Measurements from ENCODE around the gene AHNAK.
"Not testable (repeated sequence)": the region's sequence is repeated elsewhere in the genome, so short reads cannot be mapped to it uniquely, and the experiment has no call there.

AHNAK gene

DNA sequence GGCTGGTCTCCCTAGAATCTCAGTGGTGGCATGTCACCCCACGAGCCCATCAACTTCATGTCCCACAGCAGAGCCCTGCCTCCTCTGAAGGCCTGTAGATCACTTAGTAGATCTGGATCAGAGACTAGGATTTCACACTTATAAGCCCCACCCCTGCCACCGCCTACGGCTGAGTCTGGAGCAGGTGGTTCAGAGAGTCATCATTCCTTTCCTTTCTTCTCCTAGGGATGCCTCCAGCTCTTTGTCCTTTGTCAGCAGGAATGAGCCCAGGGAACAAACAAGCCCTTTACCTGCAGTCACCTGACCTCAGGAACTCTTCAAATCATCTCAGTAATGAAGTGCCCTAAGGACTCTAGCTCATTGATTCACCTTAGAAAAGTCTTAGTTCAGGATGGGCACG, 90.0 kb downstream of the AHNAK start:
- no peak for DNase-seq

DNA sequence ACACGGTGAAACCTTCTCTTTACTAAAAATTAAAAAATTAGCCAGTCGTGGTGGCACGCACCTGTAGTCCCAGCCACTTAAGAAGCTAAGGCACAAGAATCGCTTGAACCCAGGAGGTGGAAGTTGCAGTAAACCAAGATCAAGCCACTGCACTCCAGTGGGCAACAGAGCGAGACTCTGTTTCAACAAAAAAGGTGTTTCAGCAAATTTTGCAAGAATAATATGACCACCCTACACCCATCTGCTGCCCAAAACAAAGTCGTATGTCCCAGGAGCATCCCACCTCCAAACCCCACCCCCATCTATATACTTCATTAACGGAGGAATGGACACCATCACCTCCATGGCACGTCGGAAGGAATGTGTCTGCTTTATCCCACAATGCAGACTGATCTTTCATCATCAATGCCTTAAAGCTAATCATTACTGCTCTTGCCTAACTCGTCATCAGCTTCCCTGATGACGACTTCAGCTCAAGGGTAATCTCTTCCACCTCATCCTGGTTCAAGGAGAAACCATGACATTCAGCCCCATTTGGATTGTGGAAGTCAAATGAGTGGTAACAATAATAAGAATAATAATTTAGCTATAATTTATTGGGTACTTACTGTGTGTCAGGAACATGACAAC, 93.7 kb downstream of the AHNAK start:
- DNase-seq, result no peak

DNA sequence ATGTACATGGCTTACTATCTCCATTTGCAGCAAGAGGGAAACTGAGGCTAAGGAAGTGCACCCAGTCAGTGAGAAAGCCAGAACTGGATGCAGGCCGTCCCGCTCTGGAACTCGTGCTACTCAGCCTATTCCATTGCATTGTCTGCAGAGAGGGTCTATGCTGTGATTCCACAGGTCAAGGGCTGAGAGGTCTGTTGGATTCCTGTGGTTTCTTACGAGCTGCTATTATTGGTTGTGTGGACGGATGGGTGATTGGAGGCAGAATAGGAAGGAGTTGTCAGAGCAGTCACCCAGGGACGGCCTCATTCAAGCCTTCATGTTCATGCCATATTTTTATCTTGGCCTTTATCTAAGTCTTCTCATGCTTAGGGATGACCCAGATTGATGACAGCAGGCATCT, 94.3 kb downstream of the AHNAK start:
- no peak for DNase-seq

DNA sequence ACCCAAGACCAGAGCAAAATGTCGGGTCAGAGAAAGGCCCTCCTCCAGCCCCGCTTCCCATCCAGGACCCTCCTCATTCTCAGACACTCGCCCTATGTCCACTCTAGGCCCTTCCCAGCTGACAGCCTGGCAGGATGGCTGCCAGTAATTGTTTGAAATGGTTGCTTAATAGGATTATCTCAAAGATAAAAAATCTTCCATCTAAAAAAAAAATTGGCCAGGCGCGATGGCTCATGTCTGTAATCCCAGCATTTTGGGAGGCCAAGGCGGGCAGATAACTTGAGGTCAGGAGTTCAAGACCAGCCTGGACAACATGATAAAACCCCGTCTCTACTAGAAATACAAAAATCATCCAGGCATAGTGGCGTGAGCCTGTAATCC, 95.4 kb downstream of the AHNAK start:
- no peak for DNase-seq

DNA sequence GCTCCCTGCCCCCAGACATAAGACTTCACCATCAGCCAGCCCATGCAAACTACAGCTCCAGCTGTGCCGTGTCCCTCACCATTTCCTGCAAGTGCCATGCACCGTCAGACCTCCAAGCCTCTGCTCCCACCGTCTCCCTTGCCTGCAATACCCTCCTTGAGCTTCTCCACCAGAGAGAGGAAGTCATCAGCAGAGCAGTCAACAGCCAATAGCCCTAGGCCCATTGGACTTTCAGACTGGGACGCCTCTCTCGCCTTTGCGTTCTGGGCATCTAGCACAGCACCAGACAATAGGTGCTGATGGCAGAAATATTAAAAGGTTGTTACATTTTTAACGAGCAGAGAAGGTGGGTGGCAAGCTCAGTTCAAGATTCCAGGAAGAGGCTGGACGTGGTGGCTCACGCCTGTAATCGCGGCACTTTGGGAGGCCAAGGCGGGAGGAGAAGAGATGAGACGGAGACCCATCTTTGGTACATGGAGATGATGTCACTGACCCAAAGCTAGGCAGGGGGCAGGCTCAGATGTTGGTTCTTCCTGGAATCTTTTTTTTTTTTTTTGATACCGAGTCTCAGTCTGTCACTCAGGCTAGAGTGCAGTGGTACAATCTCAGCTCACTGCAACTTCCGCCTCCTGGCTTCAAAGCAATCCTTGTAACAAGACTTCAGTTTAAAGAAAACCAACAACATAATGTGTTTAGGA, 95.9 kb downstream of the AHNAK start:
- no peak for DNase-seq

DNA sequence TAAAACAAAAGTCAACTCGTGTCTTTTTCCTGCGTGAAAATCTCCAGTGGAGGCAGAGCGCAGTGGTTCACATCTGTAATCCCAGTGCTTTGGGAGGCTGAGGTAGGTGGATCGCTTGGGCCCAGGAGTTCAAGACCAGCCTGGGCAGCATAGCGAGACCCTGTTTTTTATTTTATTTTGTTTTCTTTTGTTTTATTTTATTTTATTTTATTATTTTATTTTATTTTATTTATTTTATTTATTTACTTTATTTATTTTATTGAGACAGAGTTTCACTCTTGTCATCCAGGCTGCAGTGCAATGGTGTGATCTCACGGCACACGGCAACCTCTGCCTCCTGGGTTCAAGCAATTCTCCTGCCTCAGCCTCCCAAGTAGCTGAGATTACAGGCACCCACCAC, 96.7 kb downstream of the AHNAK start:
- DNase-seq, result not testable (repeated sequence)

DNA sequence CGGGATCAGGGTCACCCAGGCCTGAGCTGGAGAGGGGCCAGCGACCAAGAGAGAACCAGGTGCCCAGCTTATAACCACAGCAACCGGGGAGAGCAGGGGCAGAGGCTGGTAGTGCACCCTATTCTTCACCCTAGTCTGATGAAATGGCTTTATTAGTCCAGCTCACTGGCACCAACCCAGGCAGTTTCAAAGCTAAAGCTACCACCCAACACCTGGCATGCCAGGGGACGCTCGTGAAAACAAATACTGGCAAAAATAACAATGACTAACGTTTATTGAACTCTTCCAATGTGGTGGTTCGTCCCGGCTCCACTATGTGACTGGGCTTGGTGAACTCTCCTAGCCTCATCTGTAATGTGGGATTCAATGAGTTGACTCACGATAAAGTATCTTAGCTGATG, 97.2 kb downstream of the AHNAK start:
- DNase-seq, result no peak

DNA sequence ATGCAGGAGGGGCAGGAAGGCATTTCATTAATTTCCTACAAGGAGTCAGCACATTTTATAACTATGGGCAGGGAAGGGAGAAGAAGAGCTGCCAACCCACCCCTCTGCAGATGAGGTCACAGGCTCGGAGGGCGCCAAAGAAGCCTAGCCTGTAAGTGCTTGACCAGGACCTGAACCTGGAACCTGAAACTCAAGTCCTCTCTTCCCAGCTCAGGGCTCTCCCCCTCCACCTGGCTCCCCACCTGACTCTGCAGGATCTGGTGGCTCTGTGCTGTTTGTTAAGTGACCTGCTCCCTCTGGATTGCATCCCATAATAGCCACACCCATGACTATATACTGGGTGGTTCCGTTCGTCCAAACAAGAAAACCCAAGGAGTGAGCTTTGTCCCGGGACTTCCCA, 100.5 kb downstream of the AHNAK start:
- DNase-seq, result no peak

DNA sequence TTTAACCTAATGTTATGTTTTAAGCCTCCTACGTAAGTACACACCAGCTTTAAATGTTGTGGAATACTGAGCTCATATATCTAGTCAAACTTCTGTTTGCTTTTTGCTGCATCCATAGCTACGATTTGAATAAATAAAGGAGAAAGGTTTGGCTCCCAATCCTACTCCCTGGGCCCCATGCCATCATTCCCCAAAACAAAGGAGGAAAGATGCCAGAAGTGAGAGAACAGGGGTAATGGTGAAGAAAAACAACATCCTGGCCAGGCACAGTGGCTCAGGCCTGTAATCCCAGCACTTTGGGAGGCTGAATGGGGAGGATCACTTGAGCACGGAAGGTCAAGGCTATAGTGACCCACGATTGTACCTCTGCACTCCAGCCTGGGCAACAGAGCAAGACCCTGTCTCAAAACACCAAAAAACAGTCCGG, 101.3 kb downstream of the AHNAK start:
- no peak for DNase-seq

DNA sequence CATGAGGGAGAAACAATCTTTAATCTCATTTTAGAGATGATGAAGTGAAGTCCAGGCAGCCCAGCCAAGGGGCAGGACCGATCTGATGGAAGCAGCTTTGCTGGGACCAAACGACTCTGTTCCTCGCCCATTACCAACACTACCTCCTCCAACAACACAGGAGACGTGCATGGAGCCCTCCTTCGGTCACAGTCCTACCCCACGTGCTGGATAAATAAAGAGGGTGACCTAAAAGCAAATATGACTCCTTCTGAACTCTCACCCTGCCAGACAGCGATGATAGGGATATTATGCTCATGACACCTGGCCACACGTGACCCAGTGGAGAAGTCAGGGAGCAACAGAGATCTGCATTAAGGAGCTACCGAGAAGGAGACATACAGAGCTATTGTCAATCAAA, 101.8 kb downstream of the AHNAK start:
- no peak for DNase-seq

DNA sequence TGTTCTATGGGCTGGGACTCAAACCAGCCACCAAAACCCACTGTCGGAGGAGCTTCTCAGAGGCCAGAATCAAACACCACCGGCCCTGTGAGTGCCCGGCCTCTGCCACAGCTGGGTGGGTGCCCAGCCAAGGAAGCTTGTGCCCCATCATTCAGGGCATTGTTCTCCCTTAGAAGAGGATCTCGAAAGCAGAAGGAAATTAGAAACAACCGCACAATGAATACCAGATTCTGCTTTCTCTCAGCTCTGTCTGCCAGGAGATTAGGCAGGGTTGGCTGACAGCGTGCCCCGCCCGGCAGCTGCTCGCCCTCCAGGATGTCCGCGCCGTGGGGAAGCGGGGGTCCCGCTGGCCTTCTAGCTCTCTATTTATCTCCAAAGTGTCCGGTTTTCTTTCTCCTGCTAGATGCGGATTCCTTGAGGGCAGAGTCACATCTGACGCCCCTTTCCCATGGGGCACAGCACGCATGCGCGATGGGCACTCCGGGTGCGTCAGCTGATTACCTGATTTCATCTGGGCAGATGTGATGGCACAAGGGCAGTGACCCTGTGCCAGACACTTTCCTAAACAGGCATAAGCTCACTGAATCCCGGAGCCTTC, 102.3 kb downstream of the AHNAK start:
- DNase-seq, result no peak

DNA sequence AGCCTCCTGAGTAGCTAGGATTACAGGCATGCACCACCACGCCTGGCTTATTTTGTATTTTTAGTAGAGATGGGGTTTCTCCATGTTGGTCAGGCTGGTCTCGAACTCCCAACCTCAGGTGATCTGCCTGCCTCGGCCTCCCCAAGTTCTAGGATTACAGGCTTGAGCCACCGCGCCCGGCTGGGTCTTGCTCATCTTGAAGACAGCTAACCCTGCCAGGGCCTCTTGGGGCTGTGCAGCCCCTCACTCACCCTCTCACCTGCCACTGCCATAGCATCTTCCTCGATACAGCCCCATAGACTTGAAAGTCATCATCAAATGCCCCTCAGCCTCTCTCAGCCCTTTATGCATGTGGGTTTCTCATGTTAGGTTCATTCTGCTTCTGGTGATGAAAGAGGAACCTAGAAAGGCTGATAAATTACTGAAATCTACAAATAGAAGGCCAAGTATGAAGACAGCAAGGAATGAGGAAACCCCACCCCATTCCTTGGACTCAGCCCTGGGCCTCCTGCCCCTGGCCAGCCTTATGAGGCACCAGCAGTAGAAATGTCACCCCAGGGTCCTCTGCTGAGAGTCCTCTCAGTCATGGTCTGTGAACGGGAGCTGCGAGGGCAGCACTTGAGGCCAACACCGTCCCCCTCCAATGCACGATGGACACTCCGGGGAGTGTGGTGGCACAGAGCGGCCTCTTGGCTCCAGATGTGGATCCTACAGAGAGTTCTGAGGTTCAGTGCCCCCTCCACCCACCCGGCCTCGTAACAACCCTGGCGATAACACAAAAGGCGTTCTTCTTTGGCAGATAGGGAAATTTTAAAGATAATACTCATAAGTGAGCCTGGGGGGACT, 103.0 kb downstream of the AHNAK start:
- no peak for DNase-seq

DNA sequence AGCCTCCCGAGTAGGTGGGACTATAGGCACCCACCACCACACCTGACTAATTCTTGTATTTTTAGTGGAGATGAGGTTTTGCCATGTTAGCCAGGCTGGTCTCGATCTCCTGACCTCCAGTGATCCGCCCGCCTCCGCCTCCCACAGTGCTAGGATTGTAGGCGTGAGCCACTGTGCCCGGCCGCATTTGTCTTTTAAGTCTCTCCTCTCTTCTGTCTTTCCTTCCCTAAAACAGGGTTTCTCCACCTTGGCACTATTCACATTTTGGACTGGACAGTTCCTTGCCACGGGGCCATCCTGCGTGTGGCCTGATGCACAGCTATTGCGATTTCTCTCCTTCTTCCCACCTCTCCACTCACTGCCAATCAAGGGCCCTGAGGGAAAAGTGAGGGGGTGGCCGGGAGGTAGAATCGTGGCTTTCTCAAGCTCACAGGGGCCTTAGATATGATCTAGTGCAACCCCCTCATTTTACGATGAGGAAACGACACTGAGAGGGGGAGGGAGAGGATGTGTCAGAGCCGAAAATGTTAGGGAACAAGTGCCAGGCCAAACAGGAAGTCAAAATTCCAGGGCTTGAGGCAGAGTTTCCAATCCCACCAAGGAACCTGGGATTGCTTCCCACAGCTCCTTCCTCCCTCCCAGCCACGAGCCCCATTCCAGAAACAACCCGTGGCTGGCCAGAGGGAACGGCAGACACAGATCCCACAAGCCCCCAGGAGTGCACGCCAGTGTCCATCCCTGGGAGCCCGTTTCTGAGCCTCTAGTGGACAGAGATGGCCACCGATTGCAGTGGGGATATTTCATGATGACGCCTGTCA, 106.6 kb downstream of the AHNAK start:
- no peak for DNase-seq

DNA sequence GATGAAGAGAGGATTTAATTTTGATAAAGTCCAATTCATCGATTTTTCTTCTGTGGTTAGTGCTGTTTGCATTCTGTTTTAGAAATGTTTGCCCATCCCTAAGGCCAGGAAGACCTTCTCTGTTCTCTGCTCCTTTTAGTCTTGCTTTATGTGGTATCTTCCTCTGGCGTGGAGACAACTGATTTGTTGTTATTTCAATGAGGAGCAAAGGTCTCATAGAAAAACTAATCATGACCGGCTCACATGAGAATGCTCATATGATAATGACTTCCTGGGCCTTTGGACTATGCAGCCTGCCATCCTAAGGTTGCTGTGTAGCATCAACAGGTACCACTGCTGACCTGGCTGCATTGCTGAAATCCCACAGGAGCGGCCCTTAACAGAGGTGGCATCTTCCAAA, 108.0 kb downstream of the AHNAK start:
- no peak for DNase-seq

DNA sequence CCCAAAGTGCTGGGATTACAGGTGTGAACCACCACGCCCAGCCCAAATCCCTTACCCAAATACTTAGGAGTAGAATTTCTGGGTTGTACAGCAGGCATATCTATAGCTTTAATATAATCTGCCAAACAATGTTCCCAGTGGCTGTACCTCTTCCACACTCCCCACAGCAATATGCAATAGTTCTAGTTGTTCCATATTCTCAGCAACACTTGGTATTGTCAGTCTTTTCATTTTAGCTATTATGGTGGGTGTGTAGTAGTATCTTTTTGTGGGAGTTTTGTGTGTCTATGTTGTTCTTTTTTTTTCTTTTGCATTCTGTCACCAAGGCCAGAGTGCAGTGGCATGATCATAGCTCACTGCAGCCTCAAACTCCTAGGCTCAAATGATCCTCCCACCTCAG, 109.0 kb downstream of the AHNAK start:
- no peak for DNase-seq

DNA sequence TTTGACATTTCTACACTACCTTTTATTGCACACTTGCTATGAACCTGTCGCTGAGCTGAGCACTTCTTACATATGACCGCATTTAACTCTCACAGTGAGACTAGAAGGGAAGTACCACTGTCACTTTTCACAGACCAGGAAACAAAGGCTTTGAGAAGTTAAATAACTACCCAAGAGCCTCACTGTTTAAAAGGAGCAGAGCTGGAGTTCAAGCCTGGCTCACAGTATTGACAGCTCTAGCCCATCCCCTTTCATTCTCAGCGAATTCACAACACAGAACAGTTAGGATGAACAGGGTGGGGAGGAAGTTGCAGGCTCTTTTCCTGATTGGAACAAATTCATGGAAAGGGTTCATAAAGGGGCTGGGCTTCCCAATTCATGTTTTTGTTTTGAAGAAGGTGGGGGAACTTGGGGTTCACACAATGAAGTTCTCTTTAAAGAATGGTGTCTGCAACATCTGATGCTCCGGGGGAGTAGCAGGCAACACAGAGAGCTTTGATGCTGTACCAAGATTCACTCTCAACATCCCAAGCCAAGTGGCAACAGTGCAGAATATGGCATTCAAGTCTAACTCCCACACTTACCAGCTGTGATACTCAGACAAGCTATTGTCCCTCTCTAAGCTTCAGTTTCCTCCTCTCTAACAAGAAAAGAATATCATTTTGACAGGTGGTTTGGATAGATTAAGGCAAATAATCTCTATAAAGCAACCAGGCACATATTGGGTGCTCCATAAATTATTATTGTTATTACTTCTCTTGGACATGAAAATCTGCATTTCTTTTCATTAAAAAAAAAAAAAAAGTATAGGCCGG, 110.6 kb downstream of the AHNAK start:
- DNase-seq, result no peak

DNA sequence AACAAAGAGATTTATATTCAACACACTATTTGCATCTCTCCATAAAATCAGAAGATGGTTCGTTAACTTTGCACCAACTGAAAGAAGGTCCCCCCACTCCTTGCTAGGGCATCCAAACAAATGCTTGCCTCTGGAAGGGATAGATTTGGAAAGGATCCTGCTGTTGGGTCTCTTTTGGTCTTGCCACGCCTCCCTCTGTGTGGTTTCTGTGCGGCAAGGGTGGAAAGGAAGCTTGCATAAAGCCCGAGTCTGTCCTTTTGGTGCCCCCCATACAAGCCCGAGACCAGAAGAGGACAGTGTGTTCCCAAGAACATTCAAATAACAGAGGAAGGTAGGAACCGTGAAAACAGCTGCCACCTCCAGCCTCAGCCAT, 112.7 kb downstream of the AHNAK start:
- no peak for DNase-seq

DNA sequence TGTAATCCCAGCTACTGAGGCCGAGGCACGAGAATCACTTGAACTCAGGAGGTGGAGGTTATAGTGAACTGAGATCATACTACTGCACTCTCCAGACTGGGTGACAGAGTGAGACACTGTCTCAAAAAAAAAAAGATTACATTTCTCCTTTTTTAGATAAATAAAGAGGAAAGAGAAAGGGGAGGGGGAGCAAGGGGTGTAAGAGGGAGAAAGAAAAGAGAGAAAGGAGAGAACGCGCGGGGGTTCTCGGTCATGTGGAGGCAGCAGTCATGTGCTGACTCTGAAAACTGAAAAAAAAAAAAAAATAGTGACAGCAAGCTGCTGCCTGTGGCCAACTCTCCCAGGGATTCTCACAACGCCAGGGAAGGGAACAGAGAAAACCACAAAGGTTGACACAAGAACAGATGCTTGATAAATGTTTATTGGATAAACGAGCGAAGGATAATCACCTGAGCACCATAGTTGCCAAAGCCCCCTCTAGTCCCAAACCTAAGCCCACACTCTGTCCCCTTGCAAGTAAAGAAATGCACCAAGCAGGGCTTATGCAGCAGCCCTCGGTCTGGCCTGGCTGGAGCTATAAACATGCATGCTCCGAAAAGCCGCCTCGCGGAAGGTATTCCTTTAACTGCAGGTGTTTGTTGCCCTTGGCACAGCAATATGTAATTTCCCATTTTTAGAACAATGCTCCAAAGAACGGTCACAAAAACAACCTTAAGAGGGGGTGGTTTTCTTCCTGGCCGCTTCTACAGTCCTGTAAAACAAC, 113.3 kb downstream of the AHNAK start:
- DNase-seq, result no peak

DNA sequence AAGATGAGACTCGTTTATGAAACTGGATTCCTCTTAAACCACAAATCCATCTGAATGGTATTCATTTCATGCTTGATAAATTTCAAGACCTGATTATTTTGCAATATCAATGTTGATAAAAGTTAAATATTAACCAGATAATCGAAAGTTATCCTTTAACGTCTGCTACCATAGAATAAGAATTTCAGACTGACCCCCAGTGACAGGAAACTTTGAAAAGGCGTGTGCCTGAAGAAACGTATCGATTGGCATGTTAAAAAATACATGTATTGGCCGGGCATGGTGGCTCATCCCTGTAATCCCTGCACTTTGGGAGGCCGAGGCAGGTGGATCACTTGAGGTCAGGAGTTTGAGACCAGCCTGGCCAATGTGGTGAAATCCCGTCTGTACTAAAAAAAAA, 113.9 kb downstream of the AHNAK start:
- no peak for DNase-seq

DNA sequence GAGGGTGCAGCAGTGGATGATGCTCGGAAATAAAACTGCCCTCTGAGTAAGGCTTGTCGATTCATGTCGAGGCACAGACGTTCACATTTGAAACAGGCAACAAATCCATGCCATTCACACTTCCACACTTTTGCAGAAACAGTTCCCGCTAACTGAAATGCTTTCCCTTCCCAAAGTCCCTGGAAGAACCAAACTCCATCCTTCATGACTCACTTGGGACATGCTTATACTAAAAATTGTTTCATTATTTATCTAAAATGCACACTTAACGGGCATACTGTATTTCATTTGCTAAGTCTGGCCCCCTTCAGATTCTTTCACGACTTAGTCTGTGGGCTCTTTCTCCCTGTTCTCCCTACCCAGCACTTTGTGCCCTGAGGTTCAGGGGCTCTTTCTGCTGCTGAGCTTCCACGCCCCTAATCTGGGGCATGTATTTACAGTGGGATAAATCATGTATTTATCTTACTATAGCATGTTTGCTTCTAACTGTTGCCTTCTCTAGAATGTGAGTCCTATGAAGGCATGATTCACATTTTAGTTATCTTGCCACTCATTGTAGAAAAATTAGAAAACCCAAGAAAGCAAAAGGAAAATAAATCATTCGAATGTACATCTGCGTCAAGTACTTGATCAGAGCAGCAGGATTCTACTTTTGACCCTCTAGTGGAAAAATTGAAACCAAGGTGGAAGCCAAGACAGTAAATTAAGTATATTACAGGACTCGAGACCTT, 115.3 kb downstream of the AHNAK start:
- DNase-seq, result no peak
